GM23248 (cell line): ENCODE results near the gene IFT57. TPM values are rescaled to one million over a fixed set of nuclear protein-coding genes. Genes with fewer than 3 reads are reported as not detected.

Source experiments
- DNase-seq: peaks from one replicate; pipeline ENCODE4 v3.0.0-alpha.2; 2015
- H2AFZ ChIP-seq: fragments of 200-600 bp; sonication (generic); 2 replicates; pipeline ENCODE4 v1.6.1; 2016; ENCODE audit warnings: antibody characterized with exemption
- H3F3A ChIP-seq: fragments of 200-600 bp; sonication (generic); 2 replicates; pipeline ENCODE4 v1.6.1; 2016; ENCODE audit warnings: mild to moderate bottlenecking, antibody characterized with exemption, mixed run types; ENCODE audit not compliant: insufficient read depth
- H3K27ac ChIP-seq: fragments of 200-600 bp; sonication (generic); 2 replicates; pipeline ENCODE4 v1.5.1; 2016; ENCODE audit warnings: mild to moderate bottlenecking
- H3K27me3 ChIP-seq: fragments of 200-600 bp; sonication (generic); replicated peaks from 2 replicates; pipeline ENCODE4 v1.6.1; 2016; ENCODE audit warnings: mild to moderate bottlenecking; ENCODE audit not compliant: insufficient read depth
- H3K36me3 ChIP-seq: fragments of 200-600 bp; sonication (generic); 2 replicates; pipeline ENCODE4 v1.6.1; 2016; ENCODE audit warnings: low read depth, mild to moderate bottlenecking
- H3K4me1 ChIP-seq: fragments of 200-600 bp; sonication (generic); 2 replicates; pipeline ENCODE4 v1.6.1; 2016; ENCODE audit warnings: mild to moderate bottlenecking; ENCODE audit not compliant: insufficient read depth
- H3K4me2 ChIP-seq: fragments of 200-600 bp; sonication (generic); one replicate; pipeline ENCODE4 v1.6.1; 2016; ENCODE audit warnings: mild to moderate bottlenecking; ENCODE audit not compliant: unreplicated experiment
- H3K4me3 ChIP-seq: fragments of 200-600 bp; sonication (generic); 2 replicates; pipeline ENCODE4 v1.5.1; 2016; ENCODE audit warnings: mild to moderate bottlenecking
- H3K79me2 ChIP-seq: fragments of 200-600 bp; sonication (generic); 2 replicates; pipeline ENCODE4 v1.6.1; 2016; ENCODE audit warnings: mild to moderate bottlenecking; ENCODE audit not compliant: insufficient read depth
- H3K9ac ChIP-seq: fragments of 200-600 bp; sonication (generic); 2 replicates; pipeline ENCODE4 v1.6.1; 2016; ENCODE audit warnings: mild to moderate bottlenecking
- H3K9me2 ChIP-seq: fragments of 200-600 bp; sonication (generic); 2 replicates; pipeline ENCODE4 v1.6.1; 2016; ENCODE audit warnings: mixed run types, mild to moderate bottlenecking, moderate library complexity; ENCODE audit not compliant: insufficient read depth
- H3K9me3 ChIP-seq: fragments of 200-600 bp; sonication (generic); one replicate; pipeline ENCODE4 v1.6.1; 2017; ENCODE audit warnings: low read depth
- H4K20me1 ChIP-seq: fragments of 200-600 bp; sonication (generic); 2 replicates; pipeline ENCODE4 v1.6.0; 2016; ENCODE audit not compliant: insufficient read depth
- EZH2 ChIP-seq: fragments of 200-600 bp; sonication (generic); IDR thresholded peaks from 2 replicates; pipeline ENCODE4 v1.6.1; 2018; ENCODE audit warnings: antibody characterized with exemption, mild to moderate bottlenecking; ENCODE audit not compliant: insufficient read depth, poor library complexity, severe bottlenecking
- EZH2phosphoT487 ChIP-seq: fragments of 200-600 bp; sonication (generic); IDR thresholded peaks from 2 replicates; pipeline ENCODE4 v1.6.1; 2018; ENCODE audit warnings: antibody characterized with exemption, moderate library complexity, mild to moderate bottlenecking, low read depth; ENCODE audit not compliant: insufficient read depth
- WGBS, 2 experiments: methylation state at CpG; one replicate each; pipeline ENCODE4 v1.1.6; 2015 to 2017; ENCODE audit warnings: low lambda C conversion rate in 2 of 2, low coverage in 1 of 2; ENCODE audit errors: missing lambda C conversion rate in 2 of 2; 5-methylcytosine and 5-hydroxymethylcytosine counted together
- in situ Hi-C: fragments of 300-500 bp; cut with MboI; formaldehyde crosslinking; loops from 2 replicates; pipeline ENCODE4 v1.15.0; 2020
- polyA plus RNA-seq: library from polyadenylated mRNA; unstranded; fragments of >200 nt; fragmentation: Nextera tagmentation; extraction: Ambion mirVana; gene quantifications from 2 replicates; pipeline ENCODE4 v1.2.1, GENCODE V29; 2016
- total RNA-seq: library from RNA; depleted of rRNA; stranded (reverse); fragments of >200 nt; shearing (Covaris generic); gene quantifications from 2 replicates; pipeline ENCODE4 v1.2.3, GENCODE V29; 2014

The IFT57 gene
- total and polyA plus RNA-seq, 2 experiments from 2014 or later: 68.5 to 84.9 TPM

- Histone ChIP-seq H3K36me3 (no peaks in the 10 kb centered on the region), H2AFZ (peak overlapping the region; percentile 40; the same call in 1 of the 2 replicates), H3F3A (no peaks in the 10 kb centered on the region), H3K9me3 (no peaks in the 10 kb centered on the region), H3K4me1 (peaks cover 13% of the 10 kb centered on the region; the same call in 1 of the 2 replicates), H3K9me2 (no peaks in the 10 kb centered on the region), H3K9ac (no peak overlapping the region), H3K79me2 (no peaks in the 10 kb centered on the region), H3K4me2 (no peak overlapping the region), H3K27me3 (no peaks in the 10 kb centered on the region), H3K4me3 (no peak overlapping the region), H3K27ac (no peak overlapping the region), H4K20me1 (no peaks in the 10 kb centered on the region)
- in situ Hi-C loops: no loop called here
- TF ChIP-seq EZH2phosphoT487: no peak
- TF ChIP-seq EZH2: no peak
- peak; percentile 35 for DNase-seq
- 31 to 33% methylated on average over 6 of the region's 6 CpGs for WGBS, 2 experiments
Observed at GRCh38 chr3:108118038-108118768, 104.0 kb downstream of the IFT57 start.

- Histone ChIP-seq H3K9me2 (no peaks in the 10 kb centered on the region), H3K9me3 (no peaks in the 10 kb centered on the region), H4K20me1 (no peaks in the 10 kb centered on the region), H3K79me2 (no peaks in the 10 kb centered on the region), H3K27me3 (no peaks in the 10 kb centered on the region), H3K36me3 (no peaks in the 10 kb centered on the region), H3F3A (no peaks in the 10 kb centered on the region), H3K4me2 (no peak overlapping the region), H3K27ac (no peak overlapping the region), H3K4me3 (no peak overlapping the region), H3K4me1 (peaks cover 13% of the 10 kb centered on the region; the same call in 1 of the 2 replicates), H3K9ac (no peak overlapping the region), H2AFZ (no peak overlapping the region)
- 4 to 10% methylated on average over 6 of the region's 6 CpGs for whole genome bisulfite sequencing, 2 experiments
- TF ChIP-seq EZH2phosphoT487: no peak
- in situ Hi-C loops: no loop called here
- peak; percentile 58 for DNase-seq
Observed at GRCh38 chr3:108117241-108117775, 104.9 kb downstream of the IFT57 start.

GRCh38 chr3:108114423-108115065 is 107.7 kb downstream of the IFT57 start:
- Histone ChIP-seq H3K9me2 (no peaks in the 10 kb centered on the region), H3K4me2 (no peak overlapping the region), H3K4me3 (no peak overlapping the region), H3K9ac (no peak overlapping the region), H3K4me1 (peaks cover 13% of the 10 kb centered on the region; the same call in 1 of the 2 replicates), H3K9me3 (no peaks in the 10 kb centered on the region), H3K27me3 (no peaks in the 10 kb centered on the region), H3F3A (no peaks in the 10 kb centered on the region), H3K27ac (no peak overlapping the region), H4K20me1 (no peaks in the 10 kb centered on the region), H2AFZ (no peak overlapping the region), H3K36me3 (no peaks in the 10 kb centered on the region), H3K79me2 (no peaks in the 10 kb centered on the region)
- no peak for TF ChIP-seq EZH2
- in situ Hi-C loops: no loop called here
- DNase-seq: no peak
- 84 to 87% methylated on average over 16 of the region's 16 CpGs for WGBS, 2 experiments

- 94% methylated on average over 15 of the region's 15 CpGs for WGBS, 2 experiments
- in situ Hi-C loops: no loop called here
- no peak for TF ChIP-seq EZH2phosphoT487
- TF ChIP-seq EZH2: no peak
Observed at GRCh38 chr3:108113975-108114374, 108.2 kb downstream of the IFT57 start.

More at GRCh38 chr3:108113975-108114374, 108.2 kb downstream of the IFT57 start:
- peaks cover 13% of the 10 kb centered on the region; the same call in 1 of the 2 replicates for H3K4me1 ChIP-seq
- H2AFZ ChIP-seq: no peak overlapping the region
- H3K27me3 ChIP-seq: no peaks in the 10 kb centered on the region
- no peaks in the 10 kb centered on the region for H3K9me3 ChIP-seq
- no peak overlapping the region for H3K4me3 ChIP-seq
- no peaks in the 10 kb centered on the region for H3K36me3 ChIP-seq
- H3K27ac ChIP-seq: no peak overlapping the region
- no peaks in the 10 kb centered on the region for H4K20me1 ChIP-seq
- no peaks in the 10 kb centered on the region for H3F3A ChIP-seq
- H3K9ac ChIP-seq: no peak overlapping the region
- H3K9me2 ChIP-seq: no peaks in the 10 kb centered on the region
- DNase-seq: no peak
- H3K79me2 ChIP-seq: no peaks in the 10 kb centered on the region
- no peak overlapping the region for H3K4me2 ChIP-seq
